Neural progenitor cell (in vitro differentiated cells): Measurements from ENCODE around the gene ATP6V0E1. TPM values are rescaled to one million over a fixed set of nuclear protein-coding genes. Genes with fewer than 3 reads are reported as not detected.

Experiments used
- DNase-seq: peaks from one replicate; pipeline ENCODE4 v3.0.0-alpha.2; 2016; ENCODE audit warnings: low spot score
- H2AFZ ChIP-seq: fragments of 200-600 bp; sonication (generic); replicated peaks from 2 replicates; pipeline ENCODE4 v1.6.1; 2016; ENCODE audit warnings: antibody characterized with exemption
- H3F3A ChIP-seq: fragments of 200-600 bp; sonication (generic); 2 replicates; pipeline ENCODE4 v1.6.1; 2016; ENCODE audit warnings: antibody characterized with exemption, low read depth
- H3K27ac ChIP-seq: fragments of 200-600 bp; sonication (generic); 2 replicates; pipeline ENCODE4 v1.5.1; 2016; ENCODE audit warnings: mild to moderate bottlenecking
- H3K27me3 ChIP-seq: fragments of 200-600 bp; sonication (generic); 2 replicates; pipeline ENCODE4 v1.6.1; 2016; ENCODE audit warnings: mild to moderate bottlenecking, moderate library complexity
- H3K36me3 ChIP-seq: fragments of 200-600 bp; sonication (generic); 2 replicates; pipeline ENCODE4 v1.5.1; 2016
- H3K4me1 ChIP-seq: fragments of 200-600 bp; sonication (generic); 2 replicates; pipeline ENCODE4 v1.6.1; 2016; ENCODE audit warnings: mixed run types
- H3K4me2 ChIP-seq: fragments of 200-600 bp; sonication (generic); 2 replicates; pipeline ENCODE4 v1.6.1; 2016
- H3K4me3 ChIP-seq: fragments of 200-600 bp; sonication (generic); 2 replicates; pipeline ENCODE4 v1.5.1; 2016
- H3K79me2 ChIP-seq: fragments of 200-600 bp; sonication (generic); 2 replicates; pipeline ENCODE4 v1.6.1; 2016; ENCODE audit warnings: low read depth
- H3K9ac ChIP-seq: fragments of 200-600 bp; sonication (generic); 2 replicates; pipeline ENCODE4 v1.6.1; 2016
- H3K9me3 ChIP-seq: fragments of 200-600 bp; sonication (generic); 2 replicates; pipeline ENCODE4 v1.5.1; 2016; ENCODE audit warnings: low read depth
- H4K20me1 ChIP-seq: fragments of 200-600 bp; sonication (generic); 2 replicates; pipeline ENCODE4 v1.6.1; 2016; ENCODE audit warnings: low read depth
- H3K27ac Mint-ChIP-seq: 3 replicates; pipeline ENCODE4 v1.8.0; 2021; ENCODE audit warnings: mixed read lengths
- H3K27me3 Mint-ChIP-seq: 2 replicates; pipeline ENCODE4 v1.8.0; 2022; ENCODE audit warnings: low read depth, mild to moderate bottlenecking, inconsistent platforms, moderate library complexity, mixed read lengths; ENCODE audit not compliant: insufficient read depth
- H3K36me3 Mint-ChIP-seq: 3 replicates; pipeline ENCODE4 v1.8.0; 2021; ENCODE audit warnings: mixed read lengths
- H3K4me1 Mint-ChIP-seq: 3 replicates; pipeline ENCODE4 v1.8.0; 2021; ENCODE audit warnings: mixed read lengths
- H3K4me3 Mint-ChIP-seq: 3 replicates; pipeline ENCODE4 v1.8.0; 2021; ENCODE audit warnings: mild to moderate bottlenecking, moderate library complexity, mixed read lengths
- H3K9me3 Mint-ChIP-seq: 3 replicates; pipeline ENCODE4 v1.8.0; 2020; ENCODE audit warnings: mixed read lengths
- CTCF ChIP-seq: fragments of 200-600 bp; sonication (generic); IDR thresholded peaks from 2 replicates; pipeline ENCODE4 v1.5.1; 2017; ENCODE audit warnings: antibody characterized with exemption, mild to moderate bottlenecking
- EZH2 ChIP-seq: fragments of 200-600 bp; sonication (generic); IDR thresholded peaks from 2 replicates; pipeline ENCODE4 v1.6.1; 2017; ENCODE audit warnings: antibody characterized with exemption, mild to moderate bottlenecking, moderate library complexity
- EZH2phosphoT487 ChIP-seq: fragments of 200-600 bp; sonication (generic); IDR thresholded peaks from 2 replicates; pipeline ENCODE4 v1.6.1; 2017; ENCODE audit warnings: antibody characterized with exemption
- total RNA-seq: library from RNA; depleted of rRNA; stranded (reverse); fragments of >200 nt; gene quantifications from 2 replicates; pipeline ENCODE4 v1.2.3, GENCODE V29; 2015; ENCODE audit warnings: low replicate concordance

Gene ATP6V0E1
- total RNA-seq, 1 donor from 2014 or later: 72.4 TPM

GRCh38 chr5:173011566-173011965, 28.0 kb downstream of the ATP6V0E1 start:
- H3K27me3 Mint-ChIP-seq: peaks cover 4% of the 10 kb centered on the region
- peaks cover 2% of the 10 kb centered on the region for H3K36me3 Mint-ChIP-seq
- peaks cover 18% of the 10 kb centered on the region for H3K4me1 ChIP-seq
- no peaks in the 10 kb centered on the region for H3K9me3 Mint-ChIP-seq
- no peak for DNase-seq
- TF ChIP-seq EZH2 (no peak), CTCF (no peak), EZH2phosphoT487 (no peak)
- peaks cover 23% of the 10 kb centered on the region for H3K4me1 Mint-ChIP-seq
- H2AFZ ChIP-seq: no peak overlapping the region
- no peak overlapping the region for H3K4me3 ChIP-seq
- no peak overlapping the region for H3K9ac ChIP-seq
- no peaks in the 10 kb centered on the region for H3K36me3 ChIP-seq
- H3K4me3 Mint-ChIP-seq: no peak overlapping the region
- H3K27me3 ChIP-seq: no peaks in the 10 kb centered on the region
- no peak overlapping the region for H3K27ac Mint-ChIP-seq
- no peak overlapping the region for H3K27ac ChIP-seq
- H4K20me1 ChIP-seq: peaks cover 9% of the 10 kb centered on the region
- peaks cover 86% of the 10 kb centered on the region for H3K79me2 ChIP-seq
- H3F3A ChIP-seq: peaks cover 4% of the 10 kb centered on the region
- no peak overlapping the region for H3K4me2 ChIP-seq
- no peaks in the 10 kb centered on the region for H3K9me3 ChIP-seq

GRCh38 chr5:173012882-173013281, 29.3 kb downstream of the ATP6V0E1 start:
- H3K27ac Mint-ChIP-seq: no peak overlapping the region
- TF ChIP-seq EZH2 (no peak), CTCF (no peak), EZH2phosphoT487 (no peak)
- no peak for DNase-seq
- H3K36me3 ChIP-seq: no peaks in the 10 kb centered on the region
- peaks cover 9% of the 10 kb centered on the region for H4K20me1 ChIP-seq
- no peak overlapping the region for H3K9ac ChIP-seq
- H3K4me3 Mint-ChIP-seq: no peak overlapping the region
- H3K27me3 Mint-ChIP-seq: peaks cover 4% of the 10 kb centered on the region
- peaks cover 2% of the 10 kb centered on the region for H3K36me3 Mint-ChIP-seq
- H3K4me2 ChIP-seq: no peak overlapping the region
- no peak overlapping the region for H3K4me3 ChIP-seq
- no peaks in the 10 kb centered on the region for H3K27me3 ChIP-seq
- H3F3A ChIP-seq: peaks cover 4% of the 10 kb centered on the region
- peaks cover 20% of the 10 kb centered on the region for H3K4me1 ChIP-seq
- peaks cover 88% of the 10 kb centered on the region for H3K79me2 ChIP-seq
- no peaks in the 10 kb centered on the region for H3K9me3 ChIP-seq
- H3K27ac ChIP-seq: no peak overlapping the region
- no peak overlapping the region for H2AFZ ChIP-seq
- H3K4me1 Mint-ChIP-seq: peaks cover 22% of the 10 kb centered on the region
- no peaks in the 10 kb centered on the region for H3K9me3 Mint-ChIP-seq

GRCh38 chr5:173014671-173015070, 31.1 kb downstream of the ATP6V0E1 start:
- H3K9me3 Mint-ChIP-seq: no peaks in the 10 kb centered on the region
- Histone ChIP-seq H3K36me3 (no peaks in the 10 kb centered on the region), H4K20me1 (peaks cover 9% of the 10 kb centered on the region), H3K79me2 (peaks cover 86% of the 10 kb centered on the region), H3K27me3 (no peaks in the 10 kb centered on the region), H3K27ac (no peak overlapping the region), H3F3A (peaks cover 4% of the 10 kb centered on the region), H3K9me3 (no peaks in the 10 kb centered on the region), H3K4me1 (peaks cover 20% of the 10 kb centered on the region), H3K9ac (no peak overlapping the region), H3K4me2 (no peak overlapping the region), H3K4me3 (no peak overlapping the region), H2AFZ (no peak overlapping the region)
- H3K27me3 Mint-ChIP-seq: peaks cover 4% of the 10 kb centered on the region
- no peak for DNase-seq
- peaks cover 20% of the 10 kb centered on the region for H3K4me1 Mint-ChIP-seq
- no peak overlapping the region for H3K4me3 Mint-ChIP-seq
- TF ChIP-seq EZH2: no peak
- no peak for TF ChIP-seq EZH2phosphoT487
- no peak for TF ChIP-seq CTCF
- peaks cover 2% of the 10 kb centered on the region for H3K36me3 Mint-ChIP-seq
- H3K27ac Mint-ChIP-seq: no peak overlapping the region
